GM21367 (cell line): ENCODE data around the gene RNF213.

Experiments used
- ATAC-seq: cut with Tn5 transposase; IDR thresholded peaks from one replicate; pipeline ENCODE4 v1.9.1; 2021; ENCODE audit not compliant: unreplicated experiment

The RNF213 gene

DNA sequence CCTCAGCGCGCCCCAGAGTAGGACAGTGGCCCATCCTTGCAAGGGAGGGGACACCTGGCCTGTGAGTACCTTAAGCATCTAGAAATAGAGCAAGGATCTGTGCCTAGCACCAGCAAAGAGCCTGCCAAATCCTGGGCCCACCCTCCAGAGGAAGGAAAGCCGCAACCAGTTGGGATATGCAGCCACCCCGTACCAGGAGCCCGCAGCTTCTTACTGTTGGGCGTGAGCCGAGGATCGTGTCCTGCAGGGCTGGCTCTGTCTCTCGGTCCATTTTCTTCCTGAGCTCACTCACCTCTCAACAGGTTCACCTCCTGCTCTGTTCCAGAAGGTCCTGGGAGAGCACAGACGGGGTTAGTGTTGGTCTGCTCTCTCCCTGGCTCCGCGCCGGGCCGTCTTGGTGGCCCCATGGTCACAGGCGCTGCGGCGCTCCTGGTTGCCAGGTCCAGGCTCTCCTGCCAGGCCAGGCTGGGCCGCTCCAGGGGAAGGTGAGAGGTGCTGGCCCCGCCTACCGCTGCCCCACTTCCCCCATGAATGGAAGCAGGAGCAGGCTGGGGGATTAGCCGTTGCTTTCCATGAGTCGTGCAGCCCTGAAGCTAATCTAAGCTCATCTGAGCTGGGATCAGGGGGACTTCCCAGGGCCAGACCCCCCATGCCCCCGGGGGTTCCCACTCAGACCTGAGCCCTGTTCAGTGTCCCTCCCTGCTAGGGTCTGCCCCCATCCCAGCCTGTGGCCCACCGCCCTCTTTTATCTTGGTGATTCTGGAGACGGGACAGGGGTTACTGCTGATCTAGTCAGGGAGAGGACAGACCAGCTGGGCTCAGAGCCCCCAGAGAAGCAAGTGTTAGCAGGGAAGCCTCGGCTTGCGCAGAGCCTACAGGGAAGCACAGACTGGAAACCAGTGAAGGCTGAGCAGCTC is 167.0 kb downstream of the RNF213 start:
- no peak for ATAC-seq

DNA sequence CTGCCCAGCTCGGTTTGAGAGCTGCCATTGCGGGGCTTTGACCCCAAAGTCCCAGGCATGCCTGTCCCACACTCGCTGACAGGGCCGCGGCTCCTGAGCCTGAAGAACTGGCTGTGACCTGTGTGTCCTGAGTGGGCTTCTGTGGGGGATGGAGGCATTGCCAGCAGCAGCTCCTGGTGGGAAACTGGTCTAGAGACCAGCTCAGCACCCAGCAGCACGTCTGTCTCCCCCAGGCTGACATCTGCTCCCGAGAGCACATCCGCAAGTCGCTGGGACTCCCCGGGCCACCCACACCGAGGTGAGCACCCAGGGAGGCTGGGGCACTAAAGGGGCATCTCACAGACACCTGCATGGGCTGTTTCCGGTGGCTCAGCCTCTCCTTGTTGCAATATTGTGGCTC is 167.7 kb downstream of the RNF213 start:
- ATAC-seq = no peak

DNA sequence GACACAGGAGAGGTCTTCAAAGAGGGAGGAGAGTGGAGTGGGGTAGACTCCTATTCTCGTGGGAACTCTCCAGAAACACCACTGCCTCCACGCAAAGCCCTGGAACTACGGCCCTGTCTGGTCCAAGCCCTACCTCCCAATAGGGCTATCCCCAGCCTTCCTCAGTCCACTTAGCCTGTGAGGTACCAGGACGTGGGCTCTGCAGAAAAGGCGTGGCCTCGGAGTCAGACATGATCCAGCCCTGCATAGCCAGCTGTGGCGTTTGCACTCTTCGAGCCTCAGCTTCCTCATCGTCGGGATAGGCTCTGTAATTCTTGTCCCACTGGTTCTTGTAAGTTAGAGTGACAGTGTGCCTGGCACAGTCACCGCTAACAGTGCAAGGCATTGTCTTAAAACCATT is 168.1 kb downstream of the RNF213 start:
- ATAC-seq = no peak

DNA sequence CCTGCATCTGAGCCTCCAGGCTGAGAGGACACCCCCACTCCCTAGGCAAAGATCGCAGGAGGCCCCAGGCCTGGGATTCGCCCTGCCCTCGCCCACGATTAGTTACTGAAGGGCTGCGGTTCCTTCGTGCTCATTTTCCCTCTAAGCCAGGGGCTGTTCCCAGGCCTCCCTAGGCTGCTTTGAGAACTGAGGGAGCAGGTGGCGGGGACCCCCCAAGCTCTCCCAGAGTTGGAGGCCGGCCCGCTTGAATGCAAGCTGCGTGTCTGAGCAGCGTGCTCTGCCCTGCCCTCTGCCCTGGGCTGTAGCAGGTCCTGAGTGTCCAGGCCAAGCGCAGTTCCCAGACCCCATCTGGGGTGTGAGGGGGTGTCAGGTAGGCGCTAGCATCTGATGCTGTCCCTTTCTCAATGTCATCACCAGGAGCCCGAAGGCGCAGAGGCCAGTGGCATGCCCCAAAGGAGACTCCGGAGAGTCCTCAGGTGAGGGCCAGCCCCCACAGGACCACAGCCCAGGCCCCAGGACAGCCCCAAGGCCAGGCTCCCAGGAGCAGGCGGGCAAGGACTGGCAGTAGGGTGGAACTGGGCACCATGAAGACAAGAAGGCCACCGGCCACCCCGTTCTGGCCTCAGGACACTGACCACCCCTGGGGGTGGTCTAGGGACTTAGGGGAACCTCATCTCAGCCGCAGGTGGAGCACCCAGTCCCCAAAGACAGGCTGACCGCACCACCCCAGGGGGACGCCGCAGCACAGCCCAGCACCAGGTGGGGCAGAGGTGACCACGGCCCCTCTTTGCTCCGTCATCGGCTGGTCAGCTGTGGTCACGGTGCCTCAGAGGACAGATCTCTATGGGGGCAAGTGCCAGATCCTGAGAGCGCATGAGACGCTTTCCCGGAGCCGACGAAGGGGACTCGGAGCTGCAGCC is 169.0 kb downstream of the RNF213 start:
- ATAC-seq = no peak

DNA sequence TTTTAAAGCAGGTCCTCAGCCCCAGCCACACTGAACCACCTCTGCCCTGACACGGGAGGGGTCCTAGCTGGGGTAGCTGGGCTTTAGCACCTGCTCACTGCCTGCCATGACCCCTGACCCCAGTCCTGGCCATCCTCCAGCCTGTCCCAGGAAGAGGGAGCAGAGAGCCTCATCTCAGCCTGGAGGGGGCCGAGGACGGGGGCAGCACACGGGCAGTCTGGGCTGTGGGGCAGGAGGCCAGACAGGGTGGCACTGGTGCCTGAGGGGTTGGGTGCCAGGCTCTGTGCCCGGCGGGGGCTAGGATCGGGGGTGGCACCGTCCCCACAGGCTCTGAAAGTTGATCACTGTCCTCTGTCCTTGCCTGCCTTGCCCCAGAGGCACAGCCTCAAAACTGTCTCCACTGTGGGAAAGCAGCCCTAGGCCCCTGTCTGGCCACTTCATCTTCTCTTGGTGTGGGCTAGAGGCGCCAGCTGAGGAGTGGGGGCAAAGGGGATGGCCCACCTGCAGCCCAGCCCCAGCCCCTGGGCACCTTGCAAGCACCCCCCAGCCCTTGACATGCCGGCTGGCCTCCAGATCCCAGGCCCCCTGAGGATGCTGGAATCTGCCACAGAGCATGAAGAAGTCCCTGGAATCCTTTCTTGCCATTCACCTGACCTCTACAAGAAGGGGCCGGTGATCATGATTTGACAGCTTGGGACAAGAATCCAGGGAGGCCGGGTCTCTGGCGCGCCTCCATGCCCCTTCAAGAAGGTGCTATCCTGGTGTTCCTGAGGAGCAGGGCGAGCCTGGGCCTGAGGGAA is 170.0 kb downstream of the RNF213 start:
- no peak for ATAC-seq

DNA sequence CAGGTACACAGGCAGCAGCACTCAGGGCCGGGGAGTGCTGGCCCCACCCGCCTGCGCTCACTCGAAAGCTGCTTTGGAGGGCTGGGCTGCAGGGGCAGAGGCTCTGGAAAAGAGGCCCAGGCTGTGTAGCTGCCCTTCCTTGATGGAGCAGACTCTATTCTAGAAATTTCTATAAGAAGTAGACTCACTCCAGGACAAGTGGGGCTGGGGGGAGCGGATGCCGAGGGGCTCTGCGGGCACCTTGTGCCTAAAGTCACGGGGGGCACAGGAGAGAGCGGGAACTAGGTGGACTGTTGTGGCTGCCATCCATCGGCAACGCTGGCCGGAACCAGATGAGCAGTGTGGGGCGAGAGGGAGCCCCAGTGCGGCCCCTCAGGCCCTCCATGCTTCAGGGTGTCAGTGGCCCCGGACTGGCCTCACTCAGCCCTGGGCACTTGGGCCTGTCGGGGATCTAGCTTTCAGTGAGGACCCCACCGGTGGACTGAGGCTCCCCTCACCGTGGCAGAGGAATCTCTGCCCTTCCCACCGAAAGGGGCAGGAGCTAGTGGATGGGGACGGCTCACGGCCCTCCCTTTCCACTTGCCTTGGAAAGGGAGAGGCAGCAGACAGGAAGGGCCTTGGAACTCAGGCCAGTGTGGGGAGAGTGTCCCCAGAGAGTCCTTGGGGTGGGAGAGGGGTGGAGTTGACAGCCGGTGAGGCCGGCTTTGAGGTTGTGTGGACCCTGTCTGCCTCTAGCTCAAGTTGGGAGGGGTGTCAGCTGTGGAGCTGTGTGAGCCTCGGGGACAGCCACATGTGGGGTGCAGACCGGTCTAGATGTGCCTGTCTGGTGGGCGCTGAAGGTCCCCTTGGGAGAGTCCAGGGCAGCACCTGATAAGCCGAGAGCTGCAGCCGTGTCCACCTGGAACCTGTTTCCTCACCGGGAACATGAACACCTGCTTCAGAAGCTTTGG is 170.9 kb downstream of the RNF213 start:
- ATAC-seq = no peak

DNA sequence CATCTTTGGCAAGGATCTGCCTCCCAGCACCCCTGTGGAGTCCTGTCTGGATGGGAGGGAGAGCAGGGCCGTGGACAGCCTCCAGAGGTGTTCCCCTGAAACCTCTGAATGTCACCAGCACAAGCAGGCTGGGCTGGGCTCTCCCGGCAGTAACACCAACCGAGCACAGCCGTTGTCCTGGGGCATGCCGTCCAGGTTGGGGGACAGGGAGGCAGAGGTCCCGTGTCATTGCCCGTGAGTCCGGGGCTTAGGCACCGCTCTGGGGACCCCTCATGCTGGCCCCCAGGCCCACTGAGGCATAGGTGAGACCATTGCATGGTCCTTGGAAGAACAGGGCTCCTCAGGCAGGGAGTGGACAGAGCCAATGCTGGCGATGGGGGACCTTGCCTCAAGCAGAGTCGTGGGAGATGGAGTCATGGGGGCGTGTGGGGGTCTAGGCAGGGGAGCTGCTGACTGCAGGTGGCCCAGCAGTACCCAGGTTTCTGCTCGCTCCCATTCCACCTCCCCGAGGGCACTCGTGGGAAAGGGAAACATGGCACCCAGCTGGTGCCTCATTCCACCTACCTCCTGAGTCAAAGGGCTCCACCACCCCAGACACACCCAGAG is 171.8 kb downstream of the RNF213 start:
- no peak for ATAC-seq

DNA sequence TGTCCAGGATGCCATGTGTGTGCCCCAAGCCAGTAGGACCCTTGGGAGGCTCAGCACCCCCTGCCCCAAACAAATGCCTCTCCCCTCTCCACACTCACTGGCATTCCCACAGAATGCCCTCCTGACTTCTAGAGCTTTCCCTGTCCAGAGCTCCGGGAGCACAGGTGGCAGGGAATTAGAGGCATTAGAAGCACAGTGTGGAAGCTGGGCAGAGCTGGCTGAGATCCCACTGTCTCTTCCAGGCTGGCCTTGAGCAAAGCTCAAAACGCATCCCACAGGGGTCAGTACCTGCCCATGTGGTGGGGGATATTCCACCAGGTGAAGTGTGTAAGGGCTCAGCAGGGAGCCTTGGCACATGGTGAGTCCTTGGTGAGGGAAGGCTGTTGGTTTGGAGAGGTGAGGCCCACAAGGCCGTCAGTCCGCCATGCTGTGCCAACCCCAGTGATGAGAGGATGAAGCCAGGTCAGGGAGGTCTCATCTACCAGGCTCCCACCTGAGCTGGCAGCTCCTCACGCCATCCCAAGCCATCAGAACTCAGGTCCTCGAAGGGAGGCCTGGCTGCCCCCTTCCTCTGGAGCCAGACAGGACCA is 172.4 kb downstream of the RNF213 start:
- ATAC-seq = no peak

DNA sequence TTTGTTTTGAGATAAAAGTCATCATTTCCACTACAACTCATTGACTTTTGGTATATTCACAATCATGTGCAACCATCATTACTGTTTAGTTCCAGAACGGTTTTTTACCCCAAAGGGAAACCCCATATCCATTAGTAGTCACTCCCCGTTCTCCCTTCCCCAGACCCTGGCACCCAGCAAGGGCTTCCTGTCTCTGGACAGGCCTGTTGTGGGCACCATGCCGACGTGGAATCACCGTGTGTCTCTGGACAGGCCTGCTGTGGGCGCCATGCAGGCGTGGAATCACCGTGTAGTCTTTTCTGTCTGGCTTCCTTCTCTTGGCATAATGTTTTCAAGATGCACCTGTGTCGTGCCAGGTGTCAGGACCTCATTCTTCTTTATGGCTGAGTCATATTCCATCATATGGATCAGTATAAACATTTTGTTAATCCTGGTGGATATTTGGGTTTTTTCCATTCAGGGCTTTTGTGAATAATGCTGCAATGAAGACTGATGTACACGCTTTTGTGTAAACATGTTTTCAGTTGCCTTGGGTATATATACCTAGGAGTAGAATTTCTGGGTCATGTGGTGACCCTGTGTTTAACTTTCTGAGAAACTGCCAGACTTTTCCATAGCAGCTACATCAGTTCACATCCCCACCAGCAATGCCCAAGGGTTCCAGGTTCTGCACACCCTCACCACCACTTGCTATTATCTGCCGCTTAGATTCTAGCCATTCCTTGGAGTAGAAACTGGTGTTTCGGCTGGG is 173.4 kb downstream of the RNF213 start:
- no peak for ATAC-seq

DNA sequence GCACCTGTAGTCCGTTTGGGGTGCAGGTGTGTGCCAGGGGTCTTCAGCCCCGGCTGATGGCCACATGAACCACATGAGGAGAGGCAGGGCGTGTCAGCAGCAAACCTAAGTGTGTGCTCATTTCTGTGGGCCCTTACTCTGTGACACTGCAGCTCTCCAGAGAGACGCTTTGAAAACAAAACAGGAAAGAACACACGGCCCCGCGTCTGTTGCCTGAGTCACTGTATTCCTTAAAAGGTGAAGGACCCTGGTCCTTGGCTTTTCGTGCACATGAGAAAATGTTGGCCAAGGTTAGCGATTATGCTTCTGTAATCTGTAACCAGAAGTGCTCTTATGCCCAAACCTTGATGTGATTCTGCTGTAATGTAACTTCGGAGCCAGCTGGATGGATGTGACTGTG is 176.9 kb downstream of the RNF213 start:
- no peak for ATAC-seq

DNA sequence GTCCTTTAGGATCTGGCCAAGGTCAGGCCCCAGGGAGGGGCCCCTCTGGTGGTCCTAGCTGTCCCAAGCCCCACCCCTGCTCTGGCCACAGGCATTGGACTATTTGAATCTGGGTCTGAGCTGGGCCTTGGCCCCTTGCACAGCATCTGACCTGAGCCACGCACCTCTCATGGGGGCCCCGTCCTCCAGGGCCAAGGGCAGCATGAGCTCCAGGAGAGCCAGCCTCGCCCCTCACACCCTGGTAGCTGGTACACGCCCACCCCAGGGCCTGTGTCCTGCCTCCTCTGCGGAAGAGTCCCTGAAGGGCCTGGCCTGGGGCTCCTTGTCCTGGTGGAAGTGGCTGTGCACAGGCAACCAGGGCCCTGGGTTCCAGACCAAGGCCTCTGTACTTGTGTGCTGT is 178.2 kb downstream of the RNF213 start:
- ATAC-seq = no peak

DNA sequence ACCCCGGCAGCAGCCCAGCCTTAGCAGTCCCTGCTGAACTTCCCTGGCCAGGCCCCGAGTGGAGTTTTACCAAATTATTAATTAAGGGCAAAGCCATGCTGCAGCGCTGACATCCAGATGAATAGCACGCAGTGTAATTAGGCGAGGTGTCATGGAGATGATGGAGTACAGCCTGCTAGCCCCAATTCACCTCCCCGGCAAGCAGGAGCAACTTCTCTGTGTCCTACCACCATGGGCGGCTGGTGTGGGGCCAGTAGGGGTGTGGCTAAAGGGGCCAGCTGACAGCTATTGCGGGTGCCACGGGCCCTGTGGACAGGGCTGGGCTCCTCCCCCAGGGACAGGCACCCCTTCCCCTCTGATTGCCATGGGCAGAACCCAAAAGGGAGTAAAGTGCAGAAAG is 178.8 kb downstream of the RNF213 start:
- ATAC-seq = no peak

DNA sequence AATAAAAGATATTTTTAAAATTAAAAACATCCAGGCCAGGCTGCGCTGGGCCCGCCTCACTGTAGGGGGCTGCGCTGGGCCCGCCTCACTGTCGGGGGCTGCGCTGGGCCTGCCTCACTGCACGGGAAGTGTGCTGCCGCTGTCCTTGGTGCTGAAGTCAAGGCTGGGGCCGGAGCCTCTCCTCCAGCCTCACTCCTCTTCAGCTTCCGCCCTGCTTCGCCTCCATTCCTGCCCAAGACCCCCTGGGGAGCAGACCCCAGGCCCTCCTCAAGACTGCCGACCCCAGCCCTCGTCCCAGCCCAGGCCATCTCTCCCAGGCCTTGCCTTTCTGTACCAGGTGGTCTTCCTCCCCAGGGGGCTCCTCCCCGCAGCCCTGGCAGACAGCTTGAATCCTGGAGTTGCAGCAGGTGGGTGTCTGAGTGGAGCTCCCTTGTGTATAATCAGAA is 180.5 kb downstream of the RNF213 start:
- ATAC-seq = no peak

DNA sequence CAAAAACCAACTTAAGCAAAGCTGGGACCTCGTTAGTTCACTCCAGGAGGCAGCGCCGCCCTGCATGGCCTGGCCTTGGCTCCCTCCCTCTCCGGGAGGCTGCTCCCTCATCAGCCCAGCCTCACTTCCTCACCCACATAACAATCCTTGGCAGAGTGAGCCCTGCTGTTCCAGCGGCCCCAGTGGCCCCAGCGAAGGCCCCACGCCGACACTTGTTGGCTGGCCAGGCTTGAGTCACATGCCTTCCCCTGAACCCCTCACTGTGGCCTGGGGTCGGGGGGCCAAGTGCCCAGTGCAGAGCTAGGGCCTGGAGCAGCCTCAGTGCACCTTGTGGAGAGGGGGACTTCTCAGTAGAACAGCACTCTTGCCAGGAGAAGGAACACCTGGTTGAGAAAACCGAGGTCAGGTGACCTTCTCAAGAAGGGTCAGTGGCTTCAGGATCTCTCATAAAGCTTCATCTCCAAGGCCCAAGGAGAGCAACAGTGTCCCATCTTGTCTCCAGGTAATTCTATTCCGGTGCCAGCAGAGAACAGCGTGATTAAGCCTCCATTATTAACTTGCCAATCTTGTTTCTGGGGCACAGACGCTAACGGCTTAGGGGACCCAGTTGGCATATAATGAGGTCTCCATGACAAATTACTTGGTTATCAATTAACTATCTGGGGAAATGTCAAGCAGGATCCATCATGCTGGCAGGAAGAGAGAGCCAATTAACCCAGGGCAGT is 181.1 kb downstream of the RNF213 start:
- no peak for ATAC-seq

DNA sequence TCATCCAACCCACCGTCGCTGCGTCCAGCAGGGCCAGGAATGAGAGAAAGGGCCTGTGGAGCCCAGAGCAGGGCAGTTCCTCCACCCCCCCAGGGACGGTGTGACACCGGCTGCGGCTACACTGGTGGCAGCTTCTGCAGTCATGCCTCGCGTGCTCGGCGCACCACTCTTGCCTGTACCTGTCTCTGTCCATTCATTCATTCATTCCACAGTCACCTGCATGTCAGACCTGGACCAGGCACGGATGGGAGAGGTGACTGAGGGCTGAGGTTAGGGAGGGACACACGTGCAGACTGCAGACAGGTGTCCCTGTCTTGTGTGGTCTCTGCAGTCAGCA is 181.6 kb downstream of the RNF213 start:
- no peak for ATAC-seq

DNA sequence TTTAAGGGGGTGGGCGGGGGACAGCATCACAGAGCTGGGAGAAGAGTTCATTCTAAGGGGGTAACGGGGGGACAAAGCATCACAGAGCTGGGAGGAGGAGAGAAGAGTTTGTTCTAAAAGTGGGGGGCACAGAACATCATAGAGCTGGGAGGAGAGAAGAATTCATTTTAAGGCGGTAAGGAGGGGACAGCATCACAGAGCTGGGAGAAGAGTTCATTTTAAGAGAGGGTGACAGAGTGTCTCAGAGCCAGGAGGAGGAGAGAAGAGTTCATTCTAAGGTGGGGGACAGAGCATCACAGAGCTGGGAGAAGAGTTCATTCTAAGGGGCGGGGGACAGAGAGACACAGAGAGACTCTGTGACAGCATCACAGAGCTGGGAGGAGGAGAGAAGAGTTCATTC is 182.1 kb downstream of the RNF213 start:
- no peak for ATAC-seq

DNA sequence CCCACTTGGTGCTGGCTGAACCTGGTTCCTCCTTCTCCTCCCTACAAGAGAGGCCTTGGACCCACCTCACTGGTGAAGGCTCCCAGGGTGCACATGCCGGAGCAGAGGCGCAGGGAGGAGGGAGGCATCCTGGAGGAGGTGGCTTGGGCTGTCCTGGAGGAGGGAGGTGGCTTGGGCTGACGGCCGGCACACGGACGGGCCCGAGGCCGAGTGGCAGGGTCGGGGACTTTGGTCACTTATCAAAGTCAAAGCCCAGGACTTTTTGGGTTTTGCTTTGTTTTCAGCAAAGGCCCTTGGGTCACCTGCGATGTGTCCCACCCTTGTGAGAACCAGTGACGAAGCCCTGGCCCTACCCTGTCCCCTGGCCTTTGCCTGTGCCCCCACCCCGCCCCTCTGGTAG is 182.8 kb downstream of the RNF213 start:
- no peak for ATAC-seq
